HEK293 (cell line): ENCODE results near the gene CDC42EP2.

Source experiments
- CTCF ChIP-seq: fragments of 450-650 bp; formaldehyde crosslinking; IDR thresholded peaks from 2 replicates; pipeline ENCODE4 v1.5.1; 2016; ENCODE audit warnings: missing biosample characterization, missing genetic modification characterization
- GFI1B ChIP-seq: fragments of 450-650 bp; formaldehyde crosslinking; IDR thresholded peaks from 2 replicates; pipeline ENCODE4 v1.5.1; 2016; ENCODE audit warnings: missing biosample characterization, missing genetic modification characterization
- ZBTB20 ChIP-seq: fragments of 450-650 bp; formaldehyde crosslinking; IDR thresholded peaks from 2 replicates; pipeline ENCODE4 v1.5.1; 2016; ENCODE audit warnings: missing biosample characterization, missing genetic modification characterization
- ZBTB7A ChIP-seq: fragments of 450-650 bp; formaldehyde crosslinking; IDR thresholded peaks from 2 replicates; pipeline ENCODE4 v1.5.1; 2016; ENCODE audit warnings: low read depth, missing biosample characterization, missing genetic modification characterization
- ZFHX2 ChIP-seq: fragments of 450-650 bp; formaldehyde crosslinking; conservative IDR thresholded peaks from 2 replicates; pipeline ENCODE4 v1.5.1; 2016; ENCODE audit warnings: missing biosample characterization, missing genetic modification characterization
- ZNF138 ChIP-seq: fragments of 450-650 bp; formaldehyde crosslinking; IDR thresholded peaks from 2 replicates; pipeline ENCODE4 v1.5.1; 2016; ENCODE audit warnings: missing biosample characterization, missing genetic modification characterization, borderline replicate concordance

- TF ChIP-seq ZNF138 (tag by site-specific recombination), result no peak
- no peak for TF ChIP-seq ZFHX2
- TF ChIP-seq ZBTB20 (tag by site-specific recombination), result no peak
- no peak for TF ChIP-seq ZBTB7A (tag by site-specific recombination)
- TF ChIP-seq CTCF (tag by site-specific recombination), result no peak
- TF ChIP-seq GFI1B (tag by site-specific recombination), result no peak
Measured at GRCh38 chr11:65295001-65295400, 19.7 kb upstream of the CDC42EP2 start.
